GM23338 (cell line): ENCODE measurements around the gene EEF2KMT. TPM values are rescaled to one million over a fixed set of nuclear protein-coding genes. Genes with fewer than 3 reads are reported as not detected.

ENCODE experiments used
- ATAC-seq: fragments of 200-7000 bp; cut with Tn5 transposase; 3 replicates; pipeline ENCODE4 v1.9.1; 2020
- DNase-seq: peaks from one replicate; pipeline ENCODE4 v3.0.0-alpha.2; 2015; ENCODE audit warnings: low spot score
- H2AFZ ChIP-seq: fragments of 200-600 bp; sonication (generic); 2 replicates; pipeline ENCODE4 v1.8.0; 2016; ENCODE audit warnings: antibody characterized with exemption, mild to moderate bottlenecking, moderate library complexity
- H3F3A ChIP-seq: fragments of 200-600 bp; sonication (generic); replicated peaks from 2 replicates; pipeline ENCODE4 v1.8.0; 2017; ENCODE audit warnings: antibody characterized with exemption, mixed run types, low read depth
- H3K27ac ChIP-seq: fragments of 200-600 bp; sonication (generic); 2 replicates; pipeline ENCODE4 v1.6.1; 2016; ENCODE audit warnings: low read depth
- H3K27me3 ChIP-seq: fragments of 200-600 bp; sonication (generic); 2 replicates; pipeline ENCODE4 v1.8.0; 2016; ENCODE audit warnings: mild to moderate bottlenecking, mixed run types, moderate library complexity; ENCODE audit not compliant: insufficient read depth
- H3K36me3 ChIP-seq: fragments of 200-600 bp; sonication (generic); 2 replicates; pipeline ENCODE4 v1.8.0; 2016; ENCODE audit warnings: mild to moderate bottlenecking; ENCODE audit not compliant: insufficient read depth
- H3K4me1 ChIP-seq: fragments of 200-600 bp; sonication (generic); 2 replicates; pipeline ENCODE4 v1.8.0; 2016; ENCODE audit warnings: mild to moderate bottlenecking, moderate library complexity; ENCODE audit not compliant: insufficient read depth
- H3K4me2 ChIP-seq: fragments of 200-600 bp; sonication (generic); 2 replicates; pipeline ENCODE4 v1.7.1; 2017; ENCODE audit warnings: mixed run types
- H3K4me3 ChIP-seq: fragments of 200-600 bp; sonication (generic); 2 replicates; pipeline ENCODE4 v1.6.1; 2016; ENCODE audit warnings: mixed run types
- H3K79me2 ChIP-seq: fragments of 200-600 bp; sonication (generic); replicated peaks from 2 replicates; pipeline ENCODE4 v1.8.0; 2017; ENCODE audit warnings: mild to moderate bottlenecking; ENCODE audit not compliant: insufficient read depth
- H3K9me2 ChIP-seq: fragments of 200-600 bp; sonication (generic); 2 replicates; pipeline ENCODE4 v1.8.0; 2017; ENCODE audit not compliant: insufficient read depth
- H4K20me1 ChIP-seq: fragments of 200-600 bp; sonication (generic); replicated peaks from 2 replicates; pipeline ENCODE4 v1.8.0; 2017; ENCODE audit warnings: mild to moderate bottlenecking; ENCODE audit not compliant: insufficient read depth
- H3K27ac Mint-ChIP-seq: 2 replicates; pipeline ENCODE4 v1.8.0; 2020; ENCODE audit warnings: inconsistent platforms, mild to moderate bottlenecking, moderate library complexity, mixed read lengths
- H3K27me3 Mint-ChIP-seq: 3 replicates; pipeline ENCODE4 v1.8.0; 2022; ENCODE audit warnings: low read depth, mild to moderate bottlenecking, moderate library complexity, mixed read lengths, inconsistent platforms; ENCODE audit not compliant: insufficient read depth, poor library complexity
- H3K36me3 Mint-ChIP-seq: 3 replicates; pipeline ENCODE4 v1.8.0; 2021; ENCODE audit warnings: low read depth, mild to moderate bottlenecking, inconsistent platforms, moderate library complexity, mixed read lengths
- H3K4me1 Mint-ChIP-seq: 3 replicates; pipeline ENCODE4 v1.8.0; 2020; ENCODE audit warnings: mild to moderate bottlenecking, inconsistent platforms, mixed read lengths
- H3K4me3 Mint-ChIP-seq: 3 replicates; pipeline ENCODE4 v1.8.0; 2021; ENCODE audit warnings: moderate library complexity, mild to moderate bottlenecking, inconsistent platforms, mixed read lengths
- H3K9me3 Mint-ChIP-seq: 3 replicates; pipeline ENCODE4 v1.8.0; 2020; ENCODE audit warnings: moderate library complexity, mild to moderate bottlenecking, inconsistent platforms, mixed read lengths
- CTCF ChIP-seq, 2 experiments: fragments of 200-600 bp in 1 of 2; sonication (generic) in 1 of 2; conservative IDR thresholded peaks; 2 replicates each; pipeline versions ENCODE4 v1.5.1 to v1.6.1; 2016 to 2017; ENCODE audit warnings: antibody characterized with exemption in 2 of 2, low read depth in 2 of 2, mild to moderate bottlenecking in 2 of 2, moderate library complexity in 1 of 2
- EZH2 ChIP-seq: fragments of 200-600 bp; sonication (generic); IDR thresholded peaks from one replicate; pipeline ENCODE4 v1.8.0; 2017; ENCODE audit warnings: antibody characterized with exemption, mild to moderate bottlenecking, low read depth; ENCODE audit not compliant: unreplicated experiment
- EZH2phosphoT487 ChIP-seq: fragments of 200-600 bp; sonication (generic); IDR thresholded peaks from one replicate; pipeline ENCODE4 v1.8.1; 2018; ENCODE audit warnings: antibody characterized with exemption; ENCODE audit not compliant: unreplicated experiment
- JUNB ChIP-seq: IDR thresholded peaks from one replicate; pipeline ENCODE4 v1.6.1; 2016; ENCODE audit warnings: antibody characterized with exemption; ENCODE audit not compliant: unreplicated experiment
- NANOG ChIP-seq: IDR thresholded peaks from 2 replicates; pipeline ENCODE4 v1.6.1; 2016; ENCODE audit warnings: antibody characterized with exemption, borderline replicate concordance
- REST ChIP-seq: IDR thresholded peaks from one replicate; pipeline ENCODE4 v1.6.1; 2018; ENCODE audit warnings: antibody characterized with exemption; ENCODE audit not compliant: unreplicated experiment
- ZNF331 ChIP-seq: fragments of 250-450 bp; sonication (Bioruptor Pico); IDR thresholded peaks from 2 replicates; pipeline ENCODE4 v1.5.0; 2020; ENCODE audit warnings: low read depth, mild to moderate bottlenecking, moderate library complexity
- ZNF462 ChIP-seq: fragments of 250-450 bp; sonication (Bioruptor Pico); IDR thresholded peaks from 2 replicates; pipeline ENCODE4 v1.5.0; 2020; ENCODE audit warnings: mild to moderate bottlenecking, moderate library complexity
- polyA plus RNA-seq: library from polyadenylated mRNA; unstranded; fragments of >200 nt; fragmentation: Nextera tagmentation; extraction: Ambion mirVana; gene quantifications from 2 replicates; pipeline ENCODE4 v1.2.1, GENCODE V29; 2016
- total RNA-seq: library from RNA; depleted of rRNA; stranded (reverse); fragments of >200 nt; shearing (Covaris generic); gene quantifications from 2 replicates; pipeline ENCODE4 v1.2.3, GENCODE V29; 2014

Gene EEF2KMT
- total and polyA plus RNA-seq, 2 experiments from 2014 or later = 24.0 to 37.1 TPM

- H3K4me2 ChIP-seq = no peak overlapping the region
Observed at GRCh38 chr16:5066511-5066910, 31.1 kb downstream of the EEF2KMT start.

More at GRCh38 chr16:5066511-5066910, 31.1 kb downstream of the EEF2KMT start:
- no peaks in the 10 kb centered on the region for H3K9me3 Mint-ChIP-seq
- no peaks in the 10 kb centered on the region; the same call in 1 of the 2 replicates for H3F3A ChIP-seq
- ATAC-seq (no peak), DNase-seq (no peak)
- no peak overlapping the region for H3K27ac ChIP-seq
- no peaks in the 10 kb centered on the region for H3K9me2 ChIP-seq
- H3K27ac Mint-ChIP-seq = no peak overlapping the region
- H3K4me1 ChIP-seq = no peaks in the 10 kb centered on the region; the same call in 1 of the 2 replicates
- no peaks in the 10 kb centered on the region for H3K79me2 ChIP-seq
- H3K36me3 Mint-ChIP-seq = no peaks in the 10 kb centered on the region
- no peak overlapping the region for H3K4me3 ChIP-seq
- no peaks in the 10 kb centered on the region for H3K27me3 ChIP-seq
- H3K4me3 Mint-ChIP-seq = no peak overlapping the region
- H3K4me1 Mint-ChIP-seq = peaks cover 12% of the 10 kb centered on the region
- peaks cover 13% of the 10 kb centered on the region for H3K27me3 Mint-ChIP-seq
- no peaks in the 10 kb centered on the region for H3K36me3 ChIP-seq
- no peak overlapping the region for H2AFZ ChIP-seq
- no peaks in the 10 kb centered on the region for H4K20me1 ChIP-seq
- TF ChIP-seq EZH2 (no peak), JUNB (no peak), ZNF331 (no peak), REST (no peak), ZNF462 (no peak), NANOG (no peak), CTCF (conservative IDR thresholded peaks at IDR 0.05; ENCODE audit: low read depth in 2 of 2) (no peak), EZH2phosphoT487 (no peak)
